Measurements from ENCODE around the gene CCNT1.
"Not testable (repeated sequence)": the region's sequence is repeated elsewhere in the genome, so short reads cannot be mapped to it uniquely, and the experiment has no call there.

DNA sequence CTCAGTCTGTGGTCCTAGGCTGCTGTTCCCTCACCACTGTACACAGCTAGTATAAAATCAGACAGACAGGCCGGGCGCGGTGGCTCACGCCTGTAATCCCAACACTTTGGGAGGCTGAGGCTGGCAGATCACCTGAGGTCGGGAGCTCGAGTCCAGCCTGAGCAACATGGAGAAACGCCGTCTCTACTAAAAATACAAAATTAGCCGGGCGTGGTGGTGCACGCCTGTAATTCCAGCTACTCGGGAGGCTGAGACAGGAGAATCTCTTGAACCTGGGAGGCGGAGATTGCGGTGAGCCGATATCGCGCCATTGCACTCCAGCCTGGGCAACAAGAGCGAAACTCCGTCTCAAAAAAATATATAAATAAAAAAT, 34.0 kb downstream of the CCNT1 start:
- TF ChIP-seq, protein P1, sequence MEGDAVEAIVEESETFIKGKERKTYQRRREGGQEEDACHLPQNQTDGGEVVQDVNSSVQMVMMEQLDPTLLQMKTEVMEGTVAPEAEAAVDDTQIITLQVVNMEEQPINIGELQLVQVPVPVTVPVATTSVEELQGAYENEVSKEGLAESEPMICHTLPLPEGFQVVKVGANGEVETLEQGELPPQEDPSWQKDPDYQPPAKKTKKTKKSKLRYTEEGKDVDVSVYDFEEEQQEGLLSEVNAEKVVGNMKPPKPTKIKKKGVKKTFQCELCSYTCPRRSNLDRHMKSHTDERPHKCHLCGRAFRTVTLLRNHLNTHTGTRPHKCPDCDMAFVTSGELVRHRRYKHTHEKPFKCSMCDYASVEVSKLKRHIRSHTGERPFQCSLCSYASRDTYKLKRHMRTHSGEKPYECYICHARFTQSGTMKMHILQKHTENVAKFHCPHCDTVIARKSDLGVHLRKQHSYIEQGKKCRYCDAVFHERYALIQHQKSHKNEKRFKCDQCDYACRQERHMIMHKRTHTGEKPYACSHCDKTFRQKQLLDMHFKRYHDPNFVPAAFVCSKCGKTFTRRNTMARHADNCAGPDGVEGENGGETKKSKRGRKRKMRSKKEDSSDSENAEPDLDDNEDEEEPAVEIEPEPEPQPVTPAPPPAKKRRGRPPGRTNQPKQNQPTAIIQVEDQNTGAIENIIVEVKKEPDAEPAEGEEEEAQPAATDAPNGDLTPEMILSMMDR (conservative IDR thresholded peaks at IDR 0.05; ENCODE audit: low read length): not testable (repeated sequence)
- not testable (repeated sequence) for TF ChIP-seq EZH2phosphoT487 (IDR thresholded peaks at IDR 0.05; ENCODE audit: borderline replicate concordance)

Measured in Loucy (cell line).